ENCODE results near the gene FPGT. TPM values are rescaled to one million over a fixed set of nuclear protein-coding genes. Genes with fewer than 3 reads are reported as not detected.
"Not testable (repeated sequence)": the region's sequence is repeated elsewhere in the genome, so short reads cannot be mapped to it uniquely, and the experiment has no call there.

The FPGT gene
- total and polyA plus RNA-seq, 2 of the 13 experiments (the other 11 are each of a cell fraction or from before 2014, with no cell fraction given): 4.3 to 9.8 TPM

DNA sequence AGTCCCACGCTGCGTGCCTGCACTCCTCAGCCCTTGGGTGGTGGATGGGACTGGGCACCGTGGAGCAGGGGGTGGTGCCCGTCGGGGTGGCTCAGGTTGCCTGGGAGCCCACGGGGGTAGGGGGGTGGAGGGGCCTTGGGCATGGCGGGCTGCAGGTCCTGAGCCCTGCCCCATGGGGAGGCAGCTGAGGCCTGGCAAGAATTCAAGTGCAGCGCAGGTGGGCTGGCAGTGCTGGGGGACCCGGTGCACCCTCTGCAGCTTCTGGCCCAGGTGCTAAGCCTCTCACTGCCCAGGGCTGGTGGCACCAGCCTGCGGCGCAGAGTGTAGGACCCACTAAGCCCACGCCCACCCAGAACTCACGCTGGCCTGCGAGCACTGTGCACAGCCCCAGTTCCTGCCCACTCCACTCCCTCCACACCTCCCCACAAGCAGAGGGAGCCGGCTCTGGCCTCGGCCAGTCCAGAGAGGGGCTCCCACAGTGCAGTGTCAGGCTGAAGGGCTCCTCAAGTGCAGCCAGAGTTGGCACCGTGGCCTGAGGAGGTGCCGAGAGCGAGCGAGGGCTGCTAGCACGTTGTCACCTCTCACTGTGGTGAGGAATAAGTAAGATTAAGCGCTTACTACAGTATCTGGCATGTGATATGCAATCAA, 50.0 kb downstream of the FPGT start (continued):
- TF ChIP-seq, protein P1, sequence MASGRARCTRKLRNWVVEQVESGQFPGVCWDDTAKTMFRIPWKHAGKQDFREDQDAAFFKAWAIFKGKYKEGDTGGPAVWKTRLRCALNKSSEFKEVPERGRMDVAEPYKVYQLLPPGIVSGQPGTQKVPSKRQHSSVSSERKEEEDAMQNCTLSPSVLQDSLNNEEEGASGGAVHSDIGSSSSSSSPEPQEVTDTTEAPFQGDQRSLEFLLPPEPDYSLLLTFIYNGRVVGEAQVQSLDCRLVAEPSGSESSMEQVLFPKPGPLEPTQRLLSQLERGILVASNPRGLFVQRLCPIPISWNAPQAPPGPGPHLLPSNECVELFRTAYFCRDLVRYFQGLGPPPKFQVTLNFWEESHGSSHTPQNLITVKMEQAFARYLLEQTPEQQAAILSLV (CRISPR knock-in tag; IDR thresholded peaks at IDR 0.05; ENCODE audit: borderline replicate concordance): no peak
- TF ChIP-seq ZC3H4 (CRISPR knock-in tag; IDR thresholded peaks at IDR 0.05; ENCODE audit: borderline replicate concordance) (no peak), ZNF883 (CRISPR knock-in tag; IDR thresholded peaks at IDR 0.05; ENCODE audit: not compliant biosample characterization) (no peak), GLI4 (CRISPR knock-in tag; IDR thresholded peaks at IDR 0.05; ENCODE audit: borderline replicate concordance) (no peak), FOSL1 (CRISPR knock-in tag; IDR thresholded peaks at IDR 0.05; ENCODE audit: borderline replicate concordance) (no peak), ONECUT2 (CRISPR knock-in tag; IDR thresholded peaks at IDR 0.05) (no peak), SOX13 (IDR thresholded peaks at IDR 0.05) (no peak), SOX13 (CRISPR knock-in tag; conservative IDR thresholded peaks at IDR 0.05 in 1 of 2, IDR thresholded peaks at IDR 0.05 in 1 of 2) (no peak)

DNA sequence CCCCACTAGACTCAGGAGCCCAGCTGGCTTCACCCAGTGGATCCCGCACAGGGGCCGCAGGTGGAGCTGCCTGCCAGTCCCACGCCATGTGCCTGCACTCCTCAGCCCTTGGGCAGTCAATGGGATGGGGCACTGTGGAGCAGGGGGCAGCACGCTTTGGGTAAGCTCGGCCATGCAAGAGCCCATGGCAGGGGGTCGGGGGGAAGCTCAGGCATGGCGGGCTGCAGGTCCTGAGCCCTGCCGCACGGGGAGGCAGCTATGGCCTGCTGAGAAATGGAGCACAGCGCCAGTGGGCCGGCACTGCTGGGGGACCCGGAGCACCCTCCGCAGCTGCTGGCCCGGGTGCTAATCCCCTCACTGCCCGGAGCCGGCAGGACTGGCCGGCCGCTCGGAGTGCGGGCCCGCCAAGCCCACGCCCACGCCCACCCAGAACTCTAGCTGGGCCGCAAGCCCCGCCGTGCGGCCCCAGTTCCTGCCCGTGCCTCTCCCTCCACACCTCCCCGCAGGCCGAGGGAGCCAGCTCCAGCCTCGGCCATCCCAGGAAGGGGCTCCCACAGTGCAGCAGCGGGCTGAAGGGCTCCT, 55.3 kb downstream of the FPGT start:
- H3K4me1 ChIP-seq (ENCODE audit: insufficient read depth, low read length); H3K27ac ChIP-seq (ENCODE audit: extremely low read length, insufficient read depth, low read length); H3K9me3 ChIP-seq (ENCODE audit: low read length); H3K4me2 ChIP-seq (ENCODE audit: low read depth, low read length); H3K9ac ChIP-seq (ENCODE audit: insufficient read depth, low read depth, low read length); DNase-seq (ENCODE audit: low spot score); H3K36me3 ChIP-seq (replicated peaks in 1 of 2; ENCODE audit: control insufficient read depth in 1 of 2, insufficient read depth in 2 of 2, low read length in 2 of 2); H3K4me3 ChIP-seq (replicated peaks in 1 of 3; ENCODE audit: insufficient read depth in 1 of 3, low read depth in 2 of 3, low read length in 3 of 3); ATAC-seq; H2AFZ ChIP-seq (ENCODE audit: low read length); intact Hi-C loops (cut with micrococcal nuclease; ENCODE audit: unreplicated experiment); in situ Hi-C loops (cut with HindIII; ENCODE audit: extremely low pct_ligation_motif_present, low pct_unique_long_range_greater_than_20kb); H3K79me2 ChIP-seq (ENCODE audit: insufficient read depth, low read length); H3K27me3 ChIP-seq (ENCODE audit: control insufficient read depth in 1 of 2, insufficient read depth in 2 of 2, low read length in 2 of 2); H4K20me1 ChIP-seq (ENCODE audit: insufficient read depth, low read length); BruUV-seq (replicated peaks); CTCF ChIA-PET (ENCODE audit: low intra/inter-chr PET ratio, low total read pairs); FAIRE-seq; POLR2A ChIA-PET: not testable (repeated sequence)
- 34% methylated on average over 8 of the region's 32 CpGs for WGBS (ENCODE audit: low lambda C conversion rate)

Other genes starting within 250 kb of the FPGT start
- 1.2 and 1.3 TPM in 2 replicates for gene LRRIQ3, start 66 bp upstream of the FPGT start, total RNA-seq (2016; rRNA removed; fragmentation: Illumina TruSeq; extraction: Trizol)
- gene LRRIQ3, start 66 bp upstream of the FPGT start, polyA plus RNA-seq (2011; rRNA removed): 0.55 and 1.1 TPM in 2 replicates
- gene TNNI3K, start 37.1 kb downstream of the FPGT start, total RNA-seq (2016; rRNA removed; fragmentation: Illumina TruSeq; extraction: Trizol): not detected in 2 replicates
- gene TNNI3K, start 37.1 kb downstream of the FPGT start, polyA plus RNA-seq (2011; rRNA removed): 0.60 and 1.1 TPM in 2 replicates